PC-9 (cell line): ENCODE results near the gene GNE.

Source experiments
- EZH2 ChIP-seq: fragments of 200-600 bp; sonication (generic); IDR thresholded peaks from 2 replicates; pipeline ENCODE4 v1.8.0; 2017; ENCODE audit warnings: antibody characterized with exemption, low read depth
- TF ChIP-seq, protein P1 (sequence below): fragments of 200-600 bp; sonication (generic); conservative IDR thresholded peaks from 2 replicates; pipeline ENCODE4 v1.6.1; 2017; ENCODE audit warnings: mixed run types, antibody characterized with exemption, mild to moderate bottlenecking, moderate library complexity

DNA sequence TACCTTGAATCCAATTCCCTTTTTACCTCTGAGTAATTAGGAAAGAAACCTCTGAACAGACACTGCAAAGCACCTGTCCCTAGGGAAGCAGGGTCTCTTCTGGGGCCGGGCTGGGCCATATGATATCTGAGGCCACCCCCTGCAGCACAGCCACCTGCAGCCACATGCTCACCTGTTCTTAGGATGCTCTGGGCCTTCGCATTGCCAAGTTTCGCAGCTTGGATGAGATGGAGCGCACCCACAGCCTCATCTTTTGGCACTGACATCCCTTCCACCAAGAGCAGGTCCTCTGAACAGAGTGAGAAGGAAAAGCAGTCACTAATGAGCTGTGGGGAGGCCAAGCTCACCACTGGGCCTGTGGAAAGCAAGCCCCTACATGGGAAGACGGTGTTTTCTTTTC, 40.2 kb downstream of the GNE start:
- TF ChIP-seq, protein P1, sequence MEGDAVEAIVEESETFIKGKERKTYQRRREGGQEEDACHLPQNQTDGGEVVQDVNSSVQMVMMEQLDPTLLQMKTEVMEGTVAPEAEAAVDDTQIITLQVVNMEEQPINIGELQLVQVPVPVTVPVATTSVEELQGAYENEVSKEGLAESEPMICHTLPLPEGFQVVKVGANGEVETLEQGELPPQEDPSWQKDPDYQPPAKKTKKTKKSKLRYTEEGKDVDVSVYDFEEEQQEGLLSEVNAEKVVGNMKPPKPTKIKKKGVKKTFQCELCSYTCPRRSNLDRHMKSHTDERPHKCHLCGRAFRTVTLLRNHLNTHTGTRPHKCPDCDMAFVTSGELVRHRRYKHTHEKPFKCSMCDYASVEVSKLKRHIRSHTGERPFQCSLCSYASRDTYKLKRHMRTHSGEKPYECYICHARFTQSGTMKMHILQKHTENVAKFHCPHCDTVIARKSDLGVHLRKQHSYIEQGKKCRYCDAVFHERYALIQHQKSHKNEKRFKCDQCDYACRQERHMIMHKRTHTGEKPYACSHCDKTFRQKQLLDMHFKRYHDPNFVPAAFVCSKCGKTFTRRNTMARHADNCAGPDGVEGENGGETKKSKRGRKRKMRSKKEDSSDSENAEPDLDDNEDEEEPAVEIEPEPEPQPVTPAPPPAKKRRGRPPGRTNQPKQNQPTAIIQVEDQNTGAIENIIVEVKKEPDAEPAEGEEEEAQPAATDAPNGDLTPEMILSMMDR = no peak
- no peak for TF ChIP-seq EZH2
